Smooth muscle cell (in vitro differentiated cells): ENCODE measurements around the gene ARHGEF7. TPM values are rescaled to one million over a fixed set of nuclear protein-coding genes. Genes with fewer than 3 reads are reported as not detected.

Experiments
- DNase-seq: peaks from one replicate; lab custom pipeline; 2025; ENCODE audit not compliant: unreplicated experiment; lab: John Stamatoyannopoulos, UW
- H2AFZ ChIP-seq: fragments of 200-600 bp; sonication (generic); 2 replicates; pipeline ENCODE4 v1.6.0; 2016; ENCODE audit warnings: antibody characterized with exemption, low read depth, mild to moderate bottlenecking
- H3F3A ChIP-seq: fragments of 200-600 bp; sonication (generic); 2 replicates; pipeline ENCODE4 v1.6.0; 2017; ENCODE audit warnings: antibody characterized with exemption, low read depth
- H3K27ac ChIP-seq: fragments of 200-600 bp; sonication (generic); 2 replicates; pipeline ENCODE4 v1.5.1; 2016; ENCODE audit warnings: low read depth, mild to moderate bottlenecking
- H3K27me3 ChIP-seq: fragments of 200-600 bp; sonication (generic); 2 replicates; pipeline ENCODE4 v1.6.1; 2016; ENCODE audit warnings: low read depth, mild to moderate bottlenecking
- H3K36me3 ChIP-seq: fragments of 200-600 bp; sonication (generic); 2 replicates; pipeline ENCODE4 v1.5.1; 2016; ENCODE audit warnings: low read depth
- H3K4me1 ChIP-seq: fragments of 200-600 bp; sonication (generic); 2 replicates; pipeline ENCODE4 v1.5.1; 2016; ENCODE audit warnings: low read depth
- H3K4me2 ChIP-seq: fragments of 200-600 bp; sonication (generic); 2 replicates; pipeline ENCODE4 v1.6.0; 2016; ENCODE audit warnings: mild to moderate bottlenecking
- H3K4me3 ChIP-seq: fragments of 200-600 bp; sonication (generic); 2 replicates; pipeline ENCODE4 v1.5.1; 2016; ENCODE audit warnings: mild to moderate bottlenecking
- H3K79me2 ChIP-seq: fragments of 200-600 bp; sonication (generic); 2 replicates; pipeline ENCODE4 v1.6.0; 2016; ENCODE audit warnings: low read depth, mild to moderate bottlenecking
- H3K9ac ChIP-seq: fragments of 200-600 bp; sonication (generic); 2 replicates; pipeline ENCODE4 v1.6.0; 2016; ENCODE audit warnings: low read depth
- H3K9me3 ChIP-seq: fragments of 200-600 bp; sonication (generic); replicated peaks from 2 replicates; pipeline ENCODE4 v1.5.1; 2016; ENCODE audit warnings: low read depth
- H4K20me1 ChIP-seq: fragments of 200-600 bp; sonication (generic); 2 replicates; pipeline ENCODE4 v1.6.0; 2016; ENCODE audit warnings: low read depth
- CTCF ChIP-seq: fragments of 200-600 bp; sonication (generic); IDR thresholded peaks from 2 replicates; pipeline ENCODE4 v1.5.1; 2017; ENCODE audit warnings: borderline replicate concordance, mild to moderate bottlenecking, antibody characterized with exemption; ENCODE audit not compliant: insufficient read depth, poor library complexity, severe bottlenecking
- WGBS: methylation state at CpG from one replicate; pipeline ENCODE4 v1.1.7; 2016; ENCODE audit warnings: low lambda C conversion rate; 5-methylcytosine and 5-hydroxymethylcytosine counted together
- polyA plus RNA-seq: library from polyadenylated mRNA; unstranded; fragments of >200 nt; fragmentation: Nextera tagmentation; extraction: Ambion mirVana; gene quantifications from 2 replicates; pipeline ENCODE4 v1.2.1, GENCODE V29; 2016
- total RNA-seq: library from RNA; depleted of rRNA; stranded (reverse); fragments of >200 nt; gene quantifications from 2 replicates; pipeline ENCODE4 v1.2.3, GENCODE V29; 2014

Gene ARHGEF7
- total and polyA plus RNA-seq, 2 experiments from 2014 or later = 13.8 to 32.4 TPM

DNA sequence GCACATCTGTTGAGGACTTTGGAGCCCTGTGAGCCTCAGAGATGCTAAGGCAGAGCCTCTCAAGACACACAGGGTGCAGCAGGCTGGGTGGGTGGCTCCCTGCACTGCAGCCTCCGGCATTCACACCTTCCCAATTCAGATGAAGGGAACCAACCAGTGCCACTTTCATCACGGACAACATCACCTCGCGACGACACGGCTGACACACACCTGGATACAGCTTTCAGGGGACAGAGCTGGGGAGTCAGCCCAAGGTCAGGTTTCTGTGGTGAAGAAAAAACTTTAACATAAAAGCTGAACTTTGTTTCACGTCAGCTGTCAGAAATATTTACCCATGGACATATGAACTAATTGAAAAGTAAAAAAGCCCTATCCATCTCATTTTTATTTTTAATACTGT is 24.9 kb upstream of the ARHGEF7 start:
- Histone ChIP-seq H3K9me3 (no peaks in the 10 kb centered on the region), H2AFZ (no peak overlapping the region), H3K27me3 (peaks cover 37% of the 10 kb centered on the region), H4K20me1 (no peaks in the 10 kb centered on the region), H3K9ac (no peak overlapping the region), H3F3A (no peaks in the 10 kb centered on the region), H3K79me2 (no peaks in the 10 kb centered on the region), H3K4me3 (no peak overlapping the region), H3K27ac (no peak overlapping the region), H3K4me2 (no peak overlapping the region), H3K4me1 (no peaks in the 10 kb centered on the region), H3K36me3 (no peaks in the 10 kb centered on the region)
- DNase-seq = no peak
- 93% methylated on average over 7 of the region's 7 CpGs for WGBS
- no peak for TF ChIP-seq CTCF

- WGBS = 83% methylated on average over 6 of the region's 6 CpGs
Measured at GRCh38 chr13:111092685-111093084, 22.4 kb upstream of the ARHGEF7 start.

GRCh38 chr13:111093136-111093535 is 22.0 kb upstream of the ARHGEF7 start:
- no peak overlapping the region for H2AFZ ChIP-seq
- H3K27me3 ChIP-seq = peaks cover 67% of the 10 kb centered on the region
- H3K4me3 ChIP-seq = no peak overlapping the region
- H3F3A ChIP-seq = no peaks in the 10 kb centered on the region
- H3K9ac ChIP-seq = no peak overlapping the region
- 94% methylated on average over 21 of the region's 21 CpGs for WGBS
- H3K36me3 ChIP-seq = no peaks in the 10 kb centered on the region
- H3K4me2 ChIP-seq = no peak overlapping the region
- no peak for TF ChIP-seq CTCF
- H4K20me1 ChIP-seq = no peaks in the 10 kb centered on the region
- H3K4me1 ChIP-seq = no peaks in the 10 kb centered on the region
- H3K27ac ChIP-seq = no peak overlapping the region
- no peaks in the 10 kb centered on the region for H3K79me2 ChIP-seq
- H3K9me3 ChIP-seq = no peaks in the 10 kb centered on the region
- no peak for DNase-seq

More at GRCh38 chr13:111092685-111093084, 22.4 kb upstream of the ARHGEF7 start:
- Histone ChIP-seq H3K27me3 (peaks cover 62% of the 10 kb centered on the region), H3K79me2 (no peaks in the 10 kb centered on the region), H3F3A (no peaks in the 10 kb centered on the region), H3K4me1 (no peaks in the 10 kb centered on the region), H3K9me3 (no peaks in the 10 kb centered on the region), H3K27ac (no peak overlapping the region), H2AFZ (no peak overlapping the region), H3K4me3 (no peak overlapping the region), H3K9ac (no peak overlapping the region), H3K36me3 (no peaks in the 10 kb centered on the region), H4K20me1 (no peaks in the 10 kb centered on the region), H3K4me2 (no peak overlapping the region)
- DNase-seq = no peak
- no peak for TF ChIP-seq CTCF

DNA sequence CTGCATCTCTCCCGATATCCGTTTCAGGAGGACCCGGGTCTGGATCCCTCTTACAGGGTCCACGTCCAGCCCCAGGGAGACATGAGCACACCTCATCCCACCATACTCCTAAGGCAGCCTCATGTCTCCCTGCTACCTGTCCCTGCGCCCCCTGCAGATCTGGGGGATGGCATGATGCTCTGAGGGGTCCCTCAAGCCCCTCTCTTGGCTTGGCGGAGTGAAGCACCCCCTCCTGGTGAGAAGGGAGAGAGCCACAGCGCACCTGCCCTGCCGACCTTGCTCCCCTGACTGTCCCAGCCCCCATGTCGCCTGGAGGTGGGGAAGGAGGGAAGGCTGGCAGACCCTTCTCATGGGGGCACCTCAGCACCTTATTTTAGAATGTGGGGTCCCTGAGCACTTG is 21.5 kb upstream of the ARHGEF7 start:
- Histone ChIP-seq H3K4me3 (no peak overlapping the region), H3K4me2 (no peak overlapping the region), H3K36me3 (no peaks in the 10 kb centered on the region), H3K9me3 (no peaks in the 10 kb centered on the region), H3K79me2 (no peaks in the 10 kb centered on the region), H4K20me1 (no peaks in the 10 kb centered on the region), H3K27ac (no peak overlapping the region), H3F3A (no peaks in the 10 kb centered on the region), H2AFZ (no peak overlapping the region), H3K9ac (no peak overlapping the region), H3K27me3 (peaks cover 71% of the 10 kb centered on the region), H3K4me1 (no peaks in the 10 kb centered on the region)
- 79% methylated on average over 9 of the region's 9 CpGs for WGBS
- TF ChIP-seq CTCF = no peak
- no peak for DNase-seq
